Measurements from ENCODE around the gene PSMB5.

Gene PSMB5

DNA sequence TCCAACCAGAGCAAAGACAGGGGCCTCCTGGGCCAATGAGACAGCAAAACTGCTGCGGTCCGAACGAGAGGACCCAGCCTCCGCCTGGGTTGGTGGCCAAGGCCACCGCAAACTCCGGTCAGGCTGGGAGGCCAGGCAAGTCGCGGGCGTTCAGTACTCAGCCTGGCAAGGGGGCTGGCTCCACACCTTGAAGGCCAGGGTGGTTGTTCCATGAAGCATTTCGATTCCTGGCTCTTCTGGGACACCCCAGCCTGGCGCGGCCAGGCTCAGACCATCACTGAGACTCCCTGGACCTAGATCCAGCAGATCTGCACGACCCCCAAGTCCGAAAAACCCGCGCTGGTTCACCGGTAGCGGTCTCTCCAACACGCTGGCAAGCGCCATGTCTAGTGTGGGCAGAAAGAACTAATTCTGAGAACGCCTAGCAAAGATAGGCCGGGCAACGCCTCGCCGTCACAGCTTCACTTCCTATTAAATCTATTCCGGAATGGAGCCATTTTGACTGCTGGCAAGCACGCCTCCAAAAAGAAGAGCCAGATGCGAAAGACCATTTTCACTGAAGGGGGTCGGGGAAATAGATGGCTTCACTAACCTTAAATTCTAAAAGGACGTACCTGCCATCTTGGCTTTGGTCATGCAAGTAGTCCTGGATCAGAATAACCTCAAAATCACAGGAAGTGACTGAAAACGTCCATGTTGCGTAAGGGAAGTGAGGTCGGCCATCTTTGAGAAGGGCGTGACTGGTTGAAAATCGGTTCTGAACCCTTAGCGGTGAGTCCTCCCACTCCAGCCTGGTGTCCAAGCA, at the start of gene PSMB5:
Gene PSMB5, minus strand, starts transcription at position 403 of the 805 bp plus-strand sequence. Its CDS starts 19 bp downstream, at position 384.
- DNase-seq (ENCODE audit: low read depth in 3 of 3), result peak; percentile 74 to 86 (median 84)

DNA sequence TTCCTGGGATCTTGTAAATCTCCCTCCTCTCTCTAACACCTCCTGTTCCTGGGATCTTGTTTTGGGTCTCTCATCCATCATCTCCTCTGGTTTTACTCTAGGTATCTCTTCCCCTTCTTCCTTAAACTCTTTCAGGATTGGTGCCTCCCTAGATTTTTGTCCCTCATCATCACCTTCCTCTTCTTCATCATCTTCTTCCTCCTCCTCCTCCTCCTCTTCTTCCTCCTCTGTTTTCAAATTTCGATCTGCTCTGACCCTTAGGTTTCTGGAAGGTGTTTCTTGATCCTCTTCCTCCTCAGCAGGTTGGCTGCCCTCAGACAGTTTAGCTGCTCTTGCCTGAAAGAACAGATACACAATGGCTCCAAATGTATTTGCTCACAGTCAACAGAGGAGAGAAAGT, 45.8 kb upstream of the PSMB5 start:
- no peak for DNase-seq (ENCODE audit: low read depth in 3 of 3)

DNA sequence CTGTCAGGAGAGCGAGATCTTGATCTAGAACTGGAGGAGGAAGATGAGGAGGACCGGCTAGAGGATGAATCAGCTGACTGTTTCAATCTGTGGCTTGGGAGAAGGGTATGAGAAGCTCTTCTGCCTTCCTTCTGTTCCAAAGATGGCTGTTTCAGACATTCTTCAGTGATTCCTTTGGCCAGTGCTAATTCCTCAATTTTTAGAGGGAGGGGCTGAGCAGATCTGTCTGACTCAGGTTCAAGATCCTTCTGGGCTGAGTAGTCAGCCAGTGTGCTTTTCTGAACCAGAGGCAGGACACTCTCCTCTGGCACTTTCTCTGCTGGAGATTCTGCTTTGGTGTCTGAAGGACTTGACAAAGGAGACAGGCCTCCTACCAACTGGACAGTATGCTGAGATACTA, 45.0 kb upstream of the PSMB5 start:
- no peak for DNase-seq (ENCODE audit: low read depth in 3 of 3)

DNA sequence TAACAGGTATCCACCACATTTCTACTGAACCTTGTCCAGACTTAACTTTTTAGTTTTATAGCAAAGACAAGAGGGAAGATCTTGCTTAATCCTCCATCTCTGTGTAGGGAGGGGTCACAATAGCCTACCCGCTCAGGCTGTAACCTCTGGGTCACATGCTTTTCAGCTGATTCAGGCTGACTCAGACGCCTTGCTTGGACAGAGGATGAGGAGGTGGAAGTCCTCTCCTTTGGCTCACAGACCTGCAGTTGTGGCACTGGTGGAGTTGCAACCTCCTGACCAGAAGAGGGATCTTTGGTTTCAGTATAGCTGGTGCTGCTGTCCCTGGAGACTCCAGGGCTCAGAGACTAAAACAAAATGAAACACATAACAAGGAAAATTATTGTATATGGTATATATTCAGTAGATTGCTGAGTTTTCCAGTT, 44.0 kb upstream of the PSMB5 start:
- no peak for DNase-seq (ENCODE audit: low read depth in 3 of 3)

DNA sequence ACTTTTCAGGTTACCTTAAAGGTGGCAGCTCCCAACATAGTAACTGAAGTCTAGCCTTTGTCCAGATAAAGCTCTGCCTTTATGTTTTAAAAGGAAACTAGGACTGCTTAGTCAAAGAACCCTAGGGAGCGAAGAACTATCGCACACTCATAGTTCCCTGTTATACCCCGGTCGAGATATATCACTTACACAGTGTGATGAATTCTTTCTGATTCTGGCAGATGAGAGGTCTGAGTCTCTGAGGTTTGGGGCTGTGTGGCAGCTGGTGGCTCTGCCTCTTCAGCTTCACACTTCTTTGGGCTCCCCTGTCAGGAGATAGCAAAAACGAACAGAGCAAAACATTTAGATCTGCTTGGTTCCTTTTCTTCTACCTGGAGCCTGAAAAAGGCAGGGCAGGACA, 43.3 kb upstream of the PSMB5 start:
- no peak for DNase-seq (ENCODE audit: low read depth in 3 of 3)

DNA sequence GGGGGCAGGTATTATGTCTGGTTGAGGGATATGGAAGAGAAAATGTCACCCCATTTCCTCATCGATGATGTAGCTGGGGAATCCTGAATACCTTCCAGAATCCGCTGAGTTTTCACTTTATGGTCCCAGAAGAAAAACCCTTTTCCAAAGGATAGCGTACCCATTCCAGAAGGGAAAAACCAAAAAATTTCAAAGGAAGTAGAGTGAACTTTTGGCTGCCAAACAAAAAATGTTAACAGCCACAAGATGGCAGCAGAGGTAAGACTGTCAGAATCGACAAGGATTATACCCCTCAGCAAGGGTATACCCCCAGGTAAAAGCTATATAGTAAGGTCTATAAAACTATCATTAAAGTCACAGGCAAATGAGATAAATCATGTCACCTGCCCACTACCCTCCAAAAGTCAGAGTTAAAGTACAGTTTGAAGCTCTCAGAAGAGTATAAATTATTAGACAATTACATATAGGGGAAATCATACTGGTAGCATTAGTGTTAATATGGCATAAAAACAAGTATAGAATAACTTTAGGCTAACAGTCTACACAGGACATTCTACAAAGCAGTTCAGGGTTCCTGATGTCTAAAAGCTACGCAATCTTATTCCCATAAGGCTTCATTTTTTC, 42.2 kb upstream of the PSMB5 start:
- no peak for DNase-seq (ENCODE audit: low read depth in 3 of 3)

DNA sequence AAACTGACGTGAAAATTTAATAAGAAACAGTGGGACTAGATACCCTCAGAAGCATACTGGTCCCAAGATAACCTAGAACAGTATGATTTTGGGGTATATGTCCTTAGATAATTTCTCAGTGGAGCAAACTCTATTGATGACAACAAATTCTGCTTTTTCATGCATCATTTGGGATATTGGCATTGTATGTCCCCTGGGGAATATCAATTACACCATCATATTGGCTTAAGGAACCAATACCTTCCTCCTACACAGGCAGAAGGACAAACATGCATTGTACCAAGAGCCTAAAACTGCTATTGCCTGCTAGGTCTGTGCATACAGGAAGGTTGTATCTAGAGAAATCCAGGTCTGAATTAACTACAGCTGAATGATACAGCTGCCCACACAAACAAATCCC, 40.2 kb upstream of the PSMB5 start:
- DNase-seq (ENCODE audit: low read depth in 3 of 3), result no peak

DNA sequence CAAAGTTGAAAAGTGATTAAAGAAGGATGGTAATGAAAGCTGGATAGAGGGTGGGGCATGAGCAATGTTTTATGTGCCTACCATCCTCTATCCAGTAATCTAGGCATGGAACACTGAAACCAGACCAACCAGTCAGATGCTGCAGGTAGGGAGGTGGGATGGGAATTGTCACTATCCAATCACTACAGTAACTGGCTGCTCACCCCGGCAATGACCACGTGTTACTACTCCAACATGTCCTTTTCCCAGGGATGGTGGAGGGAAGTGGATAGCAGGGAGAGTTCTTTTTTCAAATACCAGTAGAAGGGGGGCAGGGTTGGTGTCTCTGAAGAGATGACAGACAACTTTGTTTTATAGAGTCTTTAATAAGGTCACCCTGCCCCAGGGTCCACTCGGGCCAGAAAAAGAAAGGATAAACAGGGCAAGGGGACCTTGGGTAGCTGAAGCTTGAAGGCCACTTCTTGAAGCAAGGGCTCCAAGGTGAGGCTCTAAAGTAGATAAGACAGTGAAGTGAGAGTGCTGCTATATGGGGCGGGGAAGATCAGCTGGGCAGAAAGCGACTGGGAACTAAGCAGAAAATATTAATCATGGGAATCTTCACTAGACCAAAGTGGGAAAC, 37.3 kb upstream of the PSMB5 start:
- no peak for DNase-seq (ENCODE audit: low read depth in 3 of 3)

DNA sequence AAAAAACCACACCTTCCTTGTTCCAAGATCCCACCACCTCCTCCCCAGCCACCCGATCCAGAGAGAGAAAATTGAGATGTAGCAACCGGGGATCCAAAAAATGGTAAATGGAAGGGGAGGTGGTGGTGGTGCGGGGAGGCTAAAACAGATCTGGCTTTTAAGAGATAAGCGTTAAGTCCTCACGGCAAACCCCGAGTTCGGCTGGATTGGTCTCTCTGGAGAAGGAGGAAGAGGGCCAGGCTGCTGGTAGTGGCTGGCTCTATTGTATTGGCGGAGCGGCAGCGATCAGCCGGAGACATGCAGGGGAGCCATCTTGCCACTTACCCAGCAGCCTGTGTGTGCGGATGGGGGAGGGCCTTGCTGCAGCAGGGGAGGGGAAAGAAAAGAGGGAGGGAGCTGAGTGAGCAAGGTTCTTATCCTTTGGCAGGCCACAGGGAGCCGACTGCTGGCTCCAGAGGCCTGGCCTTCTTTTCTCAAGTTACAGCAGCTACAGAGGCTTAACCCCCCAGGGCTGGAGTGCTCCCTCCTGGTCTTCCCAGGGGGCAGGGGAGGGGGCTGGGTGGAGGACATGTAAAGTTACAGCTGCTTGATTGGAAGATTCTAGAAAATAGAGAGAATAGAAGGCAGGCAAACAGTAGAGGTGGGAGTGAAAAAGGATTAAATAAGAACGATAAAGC, 36.7 kb upstream of the PSMB5 start:
- DNase-seq (ENCODE audit: low read depth in 3 of 3), result peak; percentile 58 to 72 (median 72)

DNA sequence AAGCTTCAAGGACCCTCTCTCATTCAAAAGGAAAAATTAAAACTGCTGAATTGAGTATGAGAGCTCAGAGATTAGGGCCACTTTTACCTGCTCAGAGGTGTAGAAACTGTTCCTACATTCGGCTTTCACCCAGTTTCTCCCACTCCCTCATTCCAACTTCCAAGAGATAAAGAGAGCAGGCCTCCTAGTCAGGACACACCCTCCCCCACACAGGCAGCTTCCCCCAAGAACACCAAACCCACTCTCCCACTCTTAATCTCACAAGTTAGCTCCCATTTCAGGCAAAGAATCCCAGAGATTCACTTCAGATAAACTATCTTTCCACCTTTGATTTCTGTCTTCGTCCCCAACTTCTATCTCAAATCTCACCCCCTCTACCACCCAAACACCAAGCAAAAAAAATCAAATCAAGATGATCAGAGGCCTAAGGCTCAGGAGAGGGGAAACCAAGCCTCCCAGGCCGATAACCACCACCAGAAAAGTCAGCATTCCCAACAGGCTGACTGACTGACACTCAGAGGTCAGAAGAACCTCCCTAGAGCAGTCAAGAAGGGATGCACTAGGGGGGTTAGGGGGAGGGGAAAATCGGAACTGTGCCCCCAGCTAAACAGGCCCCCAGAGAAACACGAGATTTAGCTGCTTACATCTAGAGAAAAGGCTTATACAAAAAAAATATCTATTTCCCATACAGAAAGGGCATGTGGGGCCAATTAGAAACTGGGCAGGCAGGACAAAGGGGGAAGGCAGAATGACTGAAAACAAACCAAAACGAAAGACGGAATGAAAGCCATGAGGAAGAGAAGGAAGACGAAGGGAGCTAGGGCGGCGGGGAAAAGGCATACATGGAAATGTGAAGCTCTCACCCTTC, 35.8 kb upstream of the PSMB5 start:
- no peak for DNase-seq (ENCODE audit: low read depth in 3 of 3)

DNA sequence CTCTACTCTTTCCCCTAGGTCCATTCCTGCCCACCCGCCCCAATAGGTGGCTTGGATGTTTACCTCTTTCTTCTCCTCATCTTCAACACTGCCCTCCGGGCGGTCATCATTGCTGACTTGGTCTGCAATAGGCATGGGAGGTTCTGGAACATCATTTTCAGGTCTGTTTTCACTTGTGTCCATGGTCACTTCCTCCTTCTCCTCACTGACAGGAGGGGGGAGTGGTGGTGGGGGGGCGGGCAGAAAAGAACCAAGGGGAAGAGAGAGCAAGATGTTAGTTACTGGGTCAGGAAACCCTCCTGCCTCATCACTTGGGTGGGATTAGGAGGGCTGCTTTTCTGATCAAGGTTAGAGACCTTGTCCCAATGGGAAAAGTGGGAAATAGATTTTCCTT, 34.7 kb upstream of the PSMB5 start:
- no peak for DNase-seq (ENCODE audit: low read depth in 3 of 3)

DNA sequence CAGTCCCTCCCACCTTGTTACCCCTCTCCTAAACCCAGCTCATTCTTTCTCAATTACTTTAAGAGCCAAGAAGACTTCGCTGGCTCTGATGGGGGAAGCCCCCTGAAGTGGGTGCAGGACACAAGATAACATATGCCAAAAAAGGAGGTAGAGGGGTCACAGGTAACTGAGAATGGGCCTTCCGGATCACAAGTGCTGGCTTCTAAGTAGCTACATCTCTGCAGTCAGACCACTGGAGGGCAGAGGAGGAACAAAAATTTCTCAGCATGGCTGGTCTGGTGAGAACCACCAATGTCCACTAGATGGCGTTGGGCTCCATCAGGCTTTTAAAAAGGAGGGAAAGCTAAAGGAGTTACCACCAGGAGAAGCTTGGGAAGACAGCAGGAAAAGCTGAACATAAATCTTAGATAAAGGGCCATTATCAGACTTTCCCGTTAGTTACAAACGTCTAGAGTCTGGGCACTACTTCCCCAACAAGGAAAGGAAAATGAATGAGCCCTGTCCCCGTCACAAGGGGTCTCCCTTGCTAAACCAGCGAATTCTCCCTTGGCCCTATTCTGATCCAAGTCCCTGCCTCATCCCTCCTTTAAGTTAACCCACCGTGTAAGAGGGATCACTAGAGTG, 34.2 kb upstream of the PSMB5 start:
- peak; percentile 46 to 64 (median 47) for DNase-seq (ENCODE audit: low read depth in 3 of 3)

DNA sequence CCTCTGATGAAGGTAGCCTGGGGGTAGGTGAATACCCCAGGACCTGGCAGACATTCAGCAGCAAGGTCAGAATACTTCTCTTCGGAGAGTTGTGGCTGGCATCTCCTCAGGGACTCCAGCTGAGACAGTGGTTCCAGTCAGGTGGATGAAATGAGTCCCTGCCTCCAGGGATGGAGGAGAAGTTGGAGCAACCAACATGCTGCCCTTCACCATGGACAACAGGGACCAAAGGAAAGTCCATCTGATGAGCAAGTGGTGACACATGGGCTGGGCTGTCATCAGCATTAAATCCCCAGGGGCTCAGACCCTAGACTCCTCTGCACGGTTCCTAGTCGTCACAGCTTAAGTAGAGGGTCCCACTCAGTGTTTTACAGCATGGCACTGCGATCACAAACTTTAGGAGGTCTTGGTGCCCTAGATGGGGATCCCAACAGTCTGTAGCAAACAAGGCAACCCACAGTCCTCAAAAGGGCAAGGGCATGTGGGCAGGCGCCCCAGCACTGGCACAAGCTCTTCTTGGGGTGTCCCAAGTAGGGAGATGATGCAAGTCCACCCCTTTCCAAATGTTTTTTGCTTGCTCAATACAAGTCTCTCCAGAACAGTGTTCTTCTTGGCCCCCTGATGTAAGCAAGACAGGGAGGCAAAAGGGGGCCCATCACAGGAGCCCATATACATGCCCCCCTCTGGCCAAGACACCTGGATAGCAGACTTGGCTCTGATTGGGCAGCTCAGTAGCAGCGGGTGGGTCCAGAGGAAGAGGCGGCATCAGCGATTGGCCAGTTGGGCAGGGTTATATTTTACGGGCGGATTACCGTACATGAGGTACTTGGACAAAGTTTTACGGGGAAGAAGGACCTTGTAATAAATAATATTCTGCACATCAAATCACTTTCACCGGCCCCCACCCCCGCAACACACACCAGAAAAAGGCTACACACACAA, 33.4 kb upstream of the PSMB5 start:
- DNase-seq (ENCODE audit: low read depth in 3 of 3), result no peak

DNA sequence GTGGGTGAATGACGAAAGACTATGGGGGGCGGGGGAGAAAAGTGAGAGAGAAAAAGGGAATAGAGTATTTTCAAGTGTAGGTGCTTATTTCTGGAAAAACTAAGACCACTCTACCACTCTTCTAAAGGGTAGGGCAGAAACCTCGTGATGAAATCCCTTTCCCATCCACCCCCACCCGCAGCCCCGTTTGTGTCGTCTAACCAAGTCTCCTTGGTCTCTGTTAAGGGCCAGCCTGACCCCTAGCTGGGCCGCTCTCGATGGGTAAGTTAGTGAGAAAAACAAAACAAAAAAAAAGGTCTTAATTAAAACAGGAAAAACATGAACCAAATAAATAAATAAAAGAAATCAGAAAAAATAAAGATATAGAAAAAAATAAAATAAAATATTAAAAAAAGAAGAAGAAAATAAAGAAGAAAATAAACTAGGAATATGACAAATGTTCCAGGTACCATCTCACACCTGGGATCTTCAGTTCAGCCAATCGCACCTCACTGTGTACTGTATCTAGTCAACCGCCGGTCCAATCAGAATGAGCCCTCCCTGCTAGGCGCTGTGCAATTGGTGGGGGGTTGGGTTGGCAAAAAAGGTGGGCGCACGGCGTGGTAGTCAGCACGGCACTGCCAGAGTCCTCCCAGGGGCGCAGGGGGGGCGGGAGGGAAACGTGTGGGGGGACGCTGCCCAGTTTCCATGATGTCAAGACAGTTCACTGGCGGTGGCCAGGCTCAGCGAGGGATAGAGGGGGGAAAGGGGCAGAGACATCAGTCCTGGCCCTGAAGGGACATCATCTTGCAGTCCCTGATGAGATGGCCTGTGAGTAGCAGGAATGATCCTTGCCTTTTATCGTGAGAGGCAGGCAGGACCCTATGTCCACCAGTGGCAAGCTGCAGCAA, 32.4 kb upstream of the PSMB5 start:
- DNase-seq (ENCODE audit: low read depth in 3 of 3), result no peak

DNA sequence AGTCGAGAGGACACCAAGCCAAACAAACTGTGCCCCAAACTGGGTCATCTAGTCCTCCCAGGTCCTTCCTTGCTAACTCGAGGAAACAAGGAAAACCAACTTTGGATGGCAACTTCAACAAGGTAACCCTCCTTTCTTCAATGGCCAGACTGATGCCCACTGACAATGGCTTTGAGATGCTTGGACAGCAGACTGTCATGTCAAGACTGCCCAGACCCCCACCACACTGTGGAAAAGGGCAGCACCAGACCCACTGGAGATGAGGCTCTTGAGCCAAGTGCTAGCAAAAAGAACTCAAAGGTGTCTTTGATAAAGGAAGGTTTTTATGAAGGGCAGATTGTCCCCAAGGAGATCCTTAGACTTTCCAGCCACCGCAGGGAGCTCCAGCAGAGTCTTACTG, 31.7 kb upstream of the PSMB5 start:
- no peak for DNase-seq (ENCODE audit: low read depth in 3 of 3)

DNA sequence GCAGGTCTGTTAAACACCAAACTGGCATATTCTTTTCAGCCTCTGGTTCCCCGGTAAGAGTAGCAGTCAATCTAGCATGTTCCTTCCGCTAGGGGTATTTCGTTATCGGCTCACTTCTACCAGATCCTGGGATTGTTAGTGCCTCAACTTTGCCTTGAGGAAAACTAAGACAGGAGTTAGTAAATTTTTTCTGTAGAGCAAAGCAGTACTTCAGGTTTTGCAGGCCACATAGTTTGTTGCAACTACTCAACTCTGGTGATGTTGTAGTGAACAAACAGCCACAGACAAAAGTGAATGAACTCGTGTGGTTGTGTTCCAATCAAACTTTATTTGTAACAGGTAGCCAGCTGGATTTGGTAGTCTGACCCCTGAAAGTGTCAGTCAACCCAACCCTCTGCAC, 28.9 kb upstream of the PSMB5 start:
- no peak for DNase-seq (ENCODE audit: low read depth in 3 of 3)

DNA sequence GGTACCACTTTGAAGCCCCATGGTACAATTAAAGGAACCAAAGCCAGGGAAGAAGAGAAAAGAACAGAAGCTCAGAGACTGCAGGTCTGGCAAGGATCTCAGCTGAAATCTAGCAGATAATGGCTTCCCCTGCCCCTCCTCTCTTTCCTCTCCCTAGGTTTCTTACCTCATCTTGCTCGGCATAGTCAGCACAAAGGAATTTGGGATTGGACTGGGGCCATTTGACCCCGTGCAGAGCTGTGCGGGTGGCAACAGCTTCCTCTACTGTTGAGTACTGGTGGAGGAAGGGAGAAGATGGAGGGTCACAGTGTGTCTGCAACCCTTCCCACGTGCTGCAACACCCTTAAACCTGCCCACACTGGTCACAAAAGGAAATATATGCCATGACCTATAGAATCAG, 27.3 kb upstream of the PSMB5 start:
- no peak for DNase-seq (ENCODE audit: low read depth in 3 of 3)

DNA sequence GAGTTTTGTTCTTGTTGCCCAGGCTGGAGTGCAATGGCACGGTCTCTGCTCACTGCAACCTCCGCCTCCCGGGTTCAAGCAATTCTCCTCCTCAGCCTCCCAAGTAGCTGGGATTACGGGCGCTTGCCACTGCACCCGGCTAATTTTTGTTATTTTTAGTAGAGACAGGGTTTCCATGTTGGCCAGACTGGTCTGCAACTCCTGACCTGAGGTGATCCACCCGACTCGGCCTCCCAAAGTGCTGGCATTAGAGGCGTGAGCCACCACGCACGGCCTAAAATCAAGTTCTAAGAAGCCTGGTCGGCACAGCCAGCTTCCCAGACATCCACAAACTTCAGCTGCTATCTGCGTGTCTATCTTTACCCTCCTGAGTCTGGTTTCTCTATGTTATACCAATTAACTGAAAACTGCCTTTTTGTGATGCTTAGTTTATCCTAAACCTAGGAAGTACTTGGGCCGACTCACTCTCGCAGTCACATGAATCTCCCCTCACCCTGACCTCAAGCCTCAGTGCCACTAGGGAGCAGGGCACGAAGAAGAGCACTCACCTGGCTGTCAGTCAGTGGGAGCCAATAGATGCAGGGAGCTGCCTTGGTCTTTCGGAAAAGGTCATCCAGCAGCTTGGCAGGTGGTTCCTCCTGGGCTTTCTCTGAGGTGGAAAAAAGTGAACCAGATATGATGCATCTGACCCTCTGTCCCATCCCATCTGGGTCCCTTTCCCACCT, 26.0 kb upstream of the PSMB5 start:
- no peak for DNase-seq (ENCODE audit: low read depth in 3 of 3)

Data from stimulated activated CD4-positive, alpha-beta T cell treated with anti-CD3 and anti-CD28 coated beads, TNF-alpha, amount 100 ng/mL, for 48 hours (primary cell).